ENCODE data around the gene CFAP77.
"Not testable (repeated sequence)": the region's sequence is repeated elsewhere in the genome, so short reads cannot be mapped to it uniquely, and the experiment has no call there.

DNA sequence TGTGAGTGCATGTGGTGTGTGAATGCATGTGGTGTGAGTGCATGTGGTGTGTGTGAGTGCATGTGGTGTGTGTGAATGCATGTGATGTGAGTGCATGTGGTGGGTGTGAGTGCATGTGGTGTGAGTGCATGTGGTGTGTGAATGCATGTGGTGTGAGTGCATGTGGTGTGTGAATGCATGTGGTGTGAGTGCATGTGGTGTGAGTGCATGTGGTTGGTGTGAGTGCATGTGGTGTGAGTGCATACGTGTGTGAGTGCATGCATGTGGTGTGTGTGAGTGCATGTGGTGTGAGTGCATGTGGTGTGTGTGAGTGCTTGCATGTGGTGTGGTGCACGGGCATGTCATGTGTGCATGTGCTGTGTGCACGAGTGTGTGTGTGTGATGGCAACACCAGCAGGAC lies 31.6 kb upstream of the CFAP77 start:
- not testable (repeated sequence) for TF ChIP-seq MAFK (IDR thresholded peaks at IDR 0.05; ENCODE audit: low read depth, low read length); CEBPB (IDR thresholded peaks at IDR 0.05; ENCODE audit: low read depth, low read length); CREB1 (IDR thresholded peaks at IDR 0.05); HDAC6 (IDR thresholded peaks at IDR 0.05; ENCODE audit: low read depth, low read length); JUND (IDR thresholded peaks at IDR 0.05; ENCODE audit: low read length); TEAD4 (IDR thresholded peaks at IDR 0.05; ENCODE audit: low read depth, low read length); EP300 (IDR thresholded peaks at IDR 0.05; ENCODE audit: borderline replicate concordance in 1 of 2, low read depth in 2 of 2, low read length in 2 of 2); YY1 (IDR thresholded peaks at IDR 0.05; ENCODE audit: low read depth, low read length); KDM1A (IDR thresholded peaks at IDR 0.05; ENCODE audit: borderline replicate concordance, low read length)
- TF ChIP-seq, protein P1, sequence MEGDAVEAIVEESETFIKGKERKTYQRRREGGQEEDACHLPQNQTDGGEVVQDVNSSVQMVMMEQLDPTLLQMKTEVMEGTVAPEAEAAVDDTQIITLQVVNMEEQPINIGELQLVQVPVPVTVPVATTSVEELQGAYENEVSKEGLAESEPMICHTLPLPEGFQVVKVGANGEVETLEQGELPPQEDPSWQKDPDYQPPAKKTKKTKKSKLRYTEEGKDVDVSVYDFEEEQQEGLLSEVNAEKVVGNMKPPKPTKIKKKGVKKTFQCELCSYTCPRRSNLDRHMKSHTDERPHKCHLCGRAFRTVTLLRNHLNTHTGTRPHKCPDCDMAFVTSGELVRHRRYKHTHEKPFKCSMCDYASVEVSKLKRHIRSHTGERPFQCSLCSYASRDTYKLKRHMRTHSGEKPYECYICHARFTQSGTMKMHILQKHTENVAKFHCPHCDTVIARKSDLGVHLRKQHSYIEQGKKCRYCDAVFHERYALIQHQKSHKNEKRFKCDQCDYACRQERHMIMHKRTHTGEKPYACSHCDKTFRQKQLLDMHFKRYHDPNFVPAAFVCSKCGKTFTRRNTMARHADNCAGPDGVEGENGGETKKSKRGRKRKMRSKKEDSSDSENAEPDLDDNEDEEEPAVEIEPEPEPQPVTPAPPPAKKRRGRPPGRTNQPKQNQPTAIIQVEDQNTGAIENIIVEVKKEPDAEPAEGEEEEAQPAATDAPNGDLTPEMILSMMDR (IDR thresholded peaks at IDR 0.05; ENCODE audit: control extremely low read depth in 1 of 3, insufficient read depth in 1 of 3, low read depth in 1 of 3, low read length in 3 of 3): not testable (repeated sequence)
- TF ChIP-seq, protein P2, sequence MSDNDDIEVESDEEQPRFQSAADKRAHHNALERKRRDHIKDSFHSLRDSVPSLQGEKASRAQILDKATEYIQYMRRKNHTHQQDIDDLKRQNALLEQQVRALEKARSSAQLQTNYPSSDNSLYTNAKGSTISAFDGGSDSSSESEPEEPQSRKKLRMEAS (IDR thresholded peaks at IDR 0.05): not testable (repeated sequence)

Data from H1 (cell line).